Breast epithelium (tissue), 4 donors: ENCODE measurements around the gene SPIRE1. TPM values are rescaled to one million over a fixed set of nuclear protein-coding genes. Genes with fewer than 3 reads are reported as not detected.
"Not testable (repeated sequence)": the region's sequence is repeated elsewhere in the genome, so short reads cannot be mapped to it uniquely, and the experiment has no call there.

Source experiments
- DNase-seq, 2 donors: peaks; one replicate each; pipeline ENCODE4 v3.0.0-alpha.2; 2019; ENCODE audit warnings: low spot score in 2 of 2
- H3K27ac ChIP-seq, 2 donors: fragments of 200-600 bp; sonication (generic) in 1 of 2; one replicate each; pipeline ENCODE4 v1.5.1; 2016 to 2019; ENCODE audit warnings: mild to moderate bottlenecking in 1 of 2
- H3K27me3 ChIP-seq, 2 donors: fragments of 200-600 bp; sonication (generic) in 1 of 2; one replicate each; pipeline versions ENCODE4 v1.5.1 to v1.6.0; 2017 to 2019; ENCODE audit warnings: control low read depth in 1 of 2, mild to moderate bottlenecking in 1 of 2
- H3K36me3 ChIP-seq: fragments of 200-600 bp; one replicate; pipeline ENCODE4 v1.5.1; 2019
- H3K4me1 ChIP-seq, 2 donors: fragments of 200-600 bp; sonication (generic); one replicate each; pipeline ENCODE4 v1.5.1; 2016 to 2019; ENCODE audit warnings: control low read depth in 1 of 2
- H3K4me3 ChIP-seq, 3 donors: fragments of 200-600 bp; sonication (generic); 1 replicate in 2 of 3; 2 replicates in 1 of 3; pipeline ENCODE4 v1.5.1; 2016 to 2019; ENCODE audit warnings: mild to moderate bottlenecking in 3 of 3, moderate library complexity in 2 of 3
- H3K9me3 ChIP-seq, 2 donors: fragments of 200-600 bp; sonication (generic) in 1 of 2; one replicate each; pipeline ENCODE4 v1.5.1; 2016 to 2019; ENCODE audit warnings: control low read depth in 1 of 2
- POLR2A ChIP-seq: fragments of 450-650 bp; IDR thresholded peaks from one replicate; pipeline ENCODE4 v1.6.1; 2016; ENCODE audit warnings: antibody characterized with exemption, mild to moderate bottlenecking, moderate library complexity
- POLR2AphosphoS5 ChIP-seq, 3 donors: sonication (generic); formaldehyde crosslinking; IDR thresholded peaks; one replicate each; pipeline ENCODE4 v1.6.1; 2017; ENCODE audit warnings: antibody characterized with exemption in 3 of 3
- intact Hi-C: fragments of 100-400 bp; cut with DNase I; formaldehyde crosslinking; loops from one replicate; pipeline ENCODE4 v1.15.1; 2023; ENCODE audit warnings: low total_unique reads
- total RNA-seq, 3 donors: library from RNA; depleted of rRNA; stranded (reverse); fragments of >200 nt; gene quantifications; one replicate each; pipeline ENCODE4 v1.1.0, GENCODE V29; 2016
- TF ChIP-seq, protein P1 (sequence below), 3 donors: fragments of 450-650 bp; IDR thresholded peaks; one replicate each; pipeline ENCODE4 v1.5.1; 2016 to 2017; ENCODE audit warnings: antibody characterized with exemption in 3 of 3, mild to moderate bottlenecking in 3 of 3, moderate library complexity in 3 of 3

SPIRE1 gene
- total RNA-seq, 3 donors from 2014 or later, result 24.3 to 38.5 (median 25.9) TPM

DNA sequence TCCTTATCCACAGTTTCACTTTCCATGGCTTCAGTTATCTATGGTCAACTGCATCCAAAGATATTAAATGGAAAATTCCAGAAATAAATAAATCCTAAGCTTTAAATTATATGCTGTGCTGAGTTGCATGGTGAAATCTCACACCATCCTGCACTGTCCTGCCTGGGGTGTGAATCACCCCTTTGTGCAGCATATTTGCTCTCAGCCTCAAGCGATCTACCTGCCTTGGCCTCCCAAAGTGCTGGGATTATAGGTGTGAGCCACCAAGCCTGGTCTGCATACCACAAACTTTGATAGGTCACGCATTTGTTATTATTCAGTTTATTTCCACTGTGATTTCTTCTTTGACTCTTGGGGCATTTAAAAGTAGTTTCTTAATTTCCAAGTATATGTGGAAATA, 117.2 kb downstream of the SPIRE1 start:
- Histone ChIP-seq H3K36me3 (no peaks in the 10 kb centered on the region), H3K4me1 (no peaks in the 10 kb centered on the region), H3K27me3 (no peaks in the 10 kb centered on the region), H3K9me3 (peaks cover 8 to 21% of the 10 kb centered on the region in 2 donors), H3K27ac (no peak overlapping the region), H3K4me3 (no peak overlapping the region)
- intact Hi-C loops, result no loop called here
- DNase-seq, result no peak
- no peak for TF ChIP-seq POLR2A
- TF ChIP-seq, protein P1, sequence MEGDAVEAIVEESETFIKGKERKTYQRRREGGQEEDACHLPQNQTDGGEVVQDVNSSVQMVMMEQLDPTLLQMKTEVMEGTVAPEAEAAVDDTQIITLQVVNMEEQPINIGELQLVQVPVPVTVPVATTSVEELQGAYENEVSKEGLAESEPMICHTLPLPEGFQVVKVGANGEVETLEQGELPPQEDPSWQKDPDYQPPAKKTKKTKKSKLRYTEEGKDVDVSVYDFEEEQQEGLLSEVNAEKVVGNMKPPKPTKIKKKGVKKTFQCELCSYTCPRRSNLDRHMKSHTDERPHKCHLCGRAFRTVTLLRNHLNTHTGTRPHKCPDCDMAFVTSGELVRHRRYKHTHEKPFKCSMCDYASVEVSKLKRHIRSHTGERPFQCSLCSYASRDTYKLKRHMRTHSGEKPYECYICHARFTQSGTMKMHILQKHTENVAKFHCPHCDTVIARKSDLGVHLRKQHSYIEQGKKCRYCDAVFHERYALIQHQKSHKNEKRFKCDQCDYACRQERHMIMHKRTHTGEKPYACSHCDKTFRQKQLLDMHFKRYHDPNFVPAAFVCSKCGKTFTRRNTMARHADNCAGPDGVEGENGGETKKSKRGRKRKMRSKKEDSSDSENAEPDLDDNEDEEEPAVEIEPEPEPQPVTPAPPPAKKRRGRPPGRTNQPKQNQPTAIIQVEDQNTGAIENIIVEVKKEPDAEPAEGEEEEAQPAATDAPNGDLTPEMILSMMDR (IDR thresholded peaks at IDR 0.05), result no peak
- no peak for TF ChIP-seq POLR2AphosphoS5 (IDR thresholded peaks at IDR 0.05)

DNA sequence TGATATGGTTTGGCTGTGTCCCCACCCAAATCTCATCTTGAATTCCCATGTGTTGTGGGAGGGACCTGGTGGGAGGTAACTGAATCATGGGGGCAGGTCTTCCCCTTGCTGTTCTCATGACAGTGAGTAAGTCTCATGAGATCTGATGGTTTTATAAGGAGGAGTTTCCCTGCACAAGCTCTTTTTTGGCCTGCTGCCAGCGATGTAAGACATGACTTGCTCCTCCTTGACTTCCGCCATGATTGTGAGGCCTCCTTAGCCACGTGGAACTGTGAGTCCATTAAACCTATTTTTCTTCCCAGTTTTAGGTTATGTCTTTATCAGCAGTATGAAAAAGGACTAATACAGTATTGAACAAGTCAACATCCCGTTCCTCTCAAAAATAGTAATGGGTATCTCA, 118.7 kb downstream of the SPIRE1 start:
- H3K9me3 ChIP-seq, result peaks cover 8 to 21% of the 10 kb centered on the region in 2 donors
- H3K4me1 ChIP-seq, DNase-seq, H3K36me3 ChIP-seq, H3K4me3 ChIP-seq, H3K27ac ChIP-seq, H3K27me3 ChIP-seq, intact Hi-C loops: not testable (repeated sequence)

DNA sequence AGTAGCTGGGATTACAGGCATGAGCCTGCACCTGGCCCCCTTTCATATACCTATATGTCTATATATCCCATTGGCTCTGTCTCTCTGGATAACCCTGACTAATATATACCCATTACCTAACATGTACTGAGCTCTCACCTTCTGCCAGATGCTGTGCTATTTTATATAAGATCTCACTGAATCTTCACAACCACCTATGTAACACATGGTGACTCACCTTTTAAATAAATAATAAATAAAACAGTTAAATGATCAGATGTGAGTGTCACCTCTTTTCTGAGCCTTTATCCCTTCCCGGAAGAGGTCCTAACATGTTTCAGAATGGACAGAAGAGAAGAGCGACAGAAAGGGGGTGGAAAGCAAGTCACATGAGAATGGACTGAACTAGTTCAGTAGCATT, 123.1 kb downstream of the SPIRE1 start:
- intact Hi-C loops, result no loop called here
- no peak for TF ChIP-seq POLR2AphosphoS5 (IDR thresholded peaks at IDR 0.05)

DNA sequence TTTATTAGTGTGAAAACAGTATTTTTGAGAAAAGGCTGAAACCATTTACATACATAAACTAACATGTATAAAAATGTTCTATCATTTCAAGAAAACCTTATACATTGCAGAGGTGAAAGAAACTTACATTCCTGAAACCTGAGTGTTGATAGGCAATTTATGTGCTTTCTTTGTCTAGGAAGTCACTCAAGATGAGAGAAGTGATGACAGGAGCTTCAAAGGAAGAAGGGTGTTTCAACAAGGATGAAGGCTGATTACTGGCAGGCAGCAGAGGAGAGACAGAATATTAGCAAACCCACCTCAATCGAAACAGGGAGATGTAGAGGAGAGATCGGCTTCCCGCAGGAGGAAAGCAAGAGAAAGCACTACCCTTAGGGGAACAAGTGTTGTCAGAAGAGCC, 125.2 kb downstream of the SPIRE1 start:
- H3K4me1 ChIP-seq, result no peaks in the 10 kb centered on the region
- no peak overlapping the region for H3K27ac ChIP-seq
- no peaks in the 10 kb centered on the region for H3K9me3 ChIP-seq
- no peaks in the 10 kb centered on the region for H3K27me3 ChIP-seq
- H3K4me3 ChIP-seq, result no peak overlapping the region
- no peak for DNase-seq
- no peaks in the 10 kb centered on the region for H3K36me3 ChIP-seq
- intact Hi-C loops, result no loop called here
- TF ChIP-seq, protein P1 (IDR thresholded peaks at IDR 0.05), result no peak
- no peak for TF ChIP-seq POLR2A
- no peak for TF ChIP-seq POLR2AphosphoS5 (IDR thresholded peaks at IDR 0.05)

More for the DNA sequence above, 123.1 kb downstream of the SPIRE1 start:
- H3K36me3 ChIP-seq, result no peaks in the 10 kb centered on the region
- no peaks in the 10 kb centered on the region for H3K4me1 ChIP-seq
- DNase-seq, result no peak
- no peaks in the 10 kb centered on the region for H3K27me3 ChIP-seq
- H3K9me3 ChIP-seq, result no peaks in the 10 kb centered on the region
- no peak overlapping the region for H3K4me3 ChIP-seq
- no peak overlapping the region for H3K27ac ChIP-seq

DNA sequence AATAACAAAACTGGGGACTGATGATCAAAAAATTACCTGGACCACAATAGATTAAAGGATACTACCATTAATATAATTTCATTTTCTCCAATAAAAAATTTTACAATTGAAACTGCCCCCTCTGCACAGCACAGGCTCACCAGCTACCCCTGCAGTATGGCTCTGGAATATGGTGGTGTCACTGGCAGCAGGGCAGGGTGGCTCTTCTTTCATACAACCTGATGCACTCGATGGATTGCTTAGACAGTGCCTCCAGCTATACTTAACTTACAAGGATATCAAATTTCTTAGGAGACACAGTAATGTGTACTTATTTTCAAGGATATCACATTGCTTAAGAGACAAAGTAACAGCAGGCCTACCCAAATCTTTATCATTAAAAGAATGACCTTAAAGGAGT, 126.2 kb downstream of the SPIRE1 start:
- H3K27ac ChIP-seq, result no peak overlapping the region
- intact Hi-C loops, result no loop called here
- no peak for DNase-seq
- H3K27me3 ChIP-seq, result no peaks in the 10 kb centered on the region
- no peaks in the 10 kb centered on the region for H3K36me3 ChIP-seq
- no peaks in the 10 kb centered on the region for H3K9me3 ChIP-seq
- no peak overlapping the region for H3K4me3 ChIP-seq
- no peaks in the 10 kb centered on the region for H3K4me1 ChIP-seq
- TF ChIP-seq POLR2A (no peak), POLR2AphosphoS5 (IDR thresholded peaks at IDR 0.05) (no peak)
- TF ChIP-seq, protein P1 (IDR thresholded peaks at IDR 0.05), result no peak

DNA sequence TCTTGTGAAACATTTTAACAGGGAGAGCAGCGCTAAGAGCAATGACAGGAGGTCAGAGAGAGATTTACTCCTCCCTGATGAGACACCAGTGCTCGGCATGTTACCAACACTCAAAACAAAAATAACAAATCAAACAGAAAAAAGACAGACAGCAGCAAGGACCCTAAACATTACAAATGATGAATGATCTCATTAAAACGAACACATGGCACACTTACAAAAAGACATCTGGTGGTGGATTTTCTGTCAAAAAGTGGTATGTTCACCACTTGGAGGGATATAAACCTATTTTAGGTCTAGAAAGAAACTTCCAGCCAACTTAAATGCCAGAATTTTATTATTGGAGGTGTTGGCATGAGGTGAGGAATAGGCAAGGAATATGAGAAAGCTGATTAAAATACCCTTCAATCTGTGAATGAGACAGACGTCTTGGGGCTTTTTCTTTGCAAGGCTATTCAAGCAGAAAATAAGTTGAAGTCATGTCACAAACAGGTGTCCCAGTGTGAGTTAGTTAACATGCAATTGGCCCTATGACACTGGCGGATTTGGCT, 137.4 kb downstream of the SPIRE1 start:
- no peaks in the 10 kb centered on the region for H3K4me1 ChIP-seq
- no peaks in the 10 kb centered on the region for H3K9me3 ChIP-seq
- no peak for DNase-seq
- H3K27me3 ChIP-seq, result no peaks in the 10 kb centered on the region
- H3K36me3 ChIP-seq, result no peaks in the 10 kb centered on the region
- intact Hi-C loops, result no loop called here
- no peak overlapping the region for H3K27ac ChIP-seq
- H3K4me3 ChIP-seq, result no peak overlapping the region
- TF ChIP-seq POLR2A (no peak), POLR2AphosphoS5 (IDR thresholded peaks at IDR 0.05) (no peak)
- TF ChIP-seq, protein P1 (IDR thresholded peaks at IDR 0.05), result no peak
